Measurements from ENCODE around the gene ARFGEF3. TPM values are rescaled to one million over a fixed set of nuclear protein-coding genes. Genes with fewer than 3 reads are reported as not detected.

The ARFGEF3 gene
- total RNA-seq, 2 donors from 2014 or later = 1.1 to 1.4 TPM

- no peak for TF ChIP-seq CTCF (IDR thresholded peaks at IDR 0.05)
- H3K4me1 ChIP-seq (ENCODE audit: control insufficient read depth in 1 of 2, low read depth in 2 of 2) = no peaks in the 10 kb centered on the region
- no peaks in the 10 kb centered on the region for H3K9me3 ChIP-seq
- no peak overlapping the region for H3K4me3 ChIP-seq
- H3K36me3 ChIP-seq = no peaks in the 10 kb centered on the region
- no peak overlapping the region for H3K27ac ChIP-seq
- no peak for ATAC-seq (ENCODE audit: insufficient number of reproducible peaks, low FRiP score, low read depth)
- H3K27me3 ChIP-seq (replicated peaks; ENCODE audit: insufficient read depth) = no peaks in the 10 kb centered on the region
- DNase-seq (ENCODE audit: low spot score) = no peak
These were observed 18.9 kb upstream of the ARFGEF3 start for GRCh38 chr6:138142806-138143205.

GRCh38 chr6:138145402-138145801 is 16.3 kb upstream of the ARFGEF3 start:
- no peak overlapping the region for H3K27ac ChIP-seq
- no peaks in the 10 kb centered on the region for H3K9me3 ChIP-seq
- no peak for DNase-seq (ENCODE audit: low spot score)
- no peak for TF ChIP-seq CTCF (IDR thresholded peaks at IDR 0.05)
- H3K27me3 ChIP-seq (replicated peaks; ENCODE audit: insufficient read depth) = no peaks in the 10 kb centered on the region
- ATAC-seq (ENCODE audit: insufficient number of reproducible peaks, low FRiP score, low read depth) = no peak
- H3K4me1 ChIP-seq (ENCODE audit: control insufficient read depth in 1 of 2, low read depth in 2 of 2) = no peaks in the 10 kb centered on the region
- H3K36me3 ChIP-seq = no peaks in the 10 kb centered on the region
- no peak overlapping the region for H3K4me3 ChIP-seq

- no peak for TF ChIP-seq CTCF (IDR thresholded peaks at IDR 0.05)
- H3K27ac ChIP-seq = no peak overlapping the region
- no peaks in the 10 kb centered on the region for H3K27me3 ChIP-seq (replicated peaks; ENCODE audit: insufficient read depth)
- H3K36me3 ChIP-seq = no peaks in the 10 kb centered on the region
- no peaks in the 10 kb centered on the region for H3K9me3 ChIP-seq
- no peaks in the 10 kb centered on the region for H3K4me1 ChIP-seq (ENCODE audit: control insufficient read depth in 1 of 2, low read depth in 2 of 2)
- no peak overlapping the region for H3K4me3 ChIP-seq
- no peak for ATAC-seq (ENCODE audit: insufficient number of reproducible peaks, low FRiP score, low read depth)
- DNase-seq (ENCODE audit: low spot score) = no peak
These were observed 15.2 kb upstream of the ARFGEF3 start for GRCh38 chr6:138146544-138146943.

GRCh38 chr6:138155443-138155842 is 6.3 kb upstream of the ARFGEF3 start:
- H3K9me3 ChIP-seq = no peaks in the 10 kb centered on the region
- H3K4me3 ChIP-seq = no peak overlapping the region
- H3K36me3 ChIP-seq = no peaks in the 10 kb centered on the region
- H3K27ac ChIP-seq = no peak overlapping the region
- H3K4me1 ChIP-seq (ENCODE audit: control insufficient read depth in 1 of 2, low read depth in 2 of 2) = no peaks in the 10 kb centered on the region
- H3K27me3 ChIP-seq (replicated peaks; ENCODE audit: insufficient read depth) = no peaks in the 10 kb centered on the region
- no peak for ATAC-seq (ENCODE audit: insufficient number of reproducible peaks, low FRiP score, low read depth)
- no peak for DNase-seq (ENCODE audit: low spot score)
- TF ChIP-seq CTCF (IDR thresholded peaks at IDR 0.05) = no peak

GRCh38 chr6:138157986-138158638 is 3.6 kb upstream of the ARFGEF3 start:
- H3K27ac ChIP-seq = no peak overlapping the region
- no peak for TF ChIP-seq CTCF (IDR thresholded peaks at IDR 0.05)
- H3K4me1 ChIP-seq (ENCODE audit: control insufficient read depth in 1 of 2, low read depth in 2 of 2) = peaks cover 3 to 13% of the 10 kb centered on the region in 2 donors
- no peaks in the 10 kb centered on the region for H3K36me3 ChIP-seq
- H3K9me3 ChIP-seq = no peaks in the 10 kb centered on the region
- no peak overlapping the region for H3K4me3 ChIP-seq
- no peak for ATAC-seq (ENCODE audit: insufficient number of reproducible peaks, low FRiP score, low read depth)
- DNase-seq (ENCODE audit: low spot score) = no peak
- no peaks in the 10 kb centered on the region for H3K27me3 ChIP-seq (replicated peaks; ENCODE audit: insufficient read depth)

Measured in thoracic aorta (tissue), 2 donors.